Fibroblast of mammary gland (primary cell): ENCODE measurements around the gene AKR1B15.

Source experiments
- DNase-seq: peaks from one replicate; pipeline ENCODE4 v3.0.0-alpha.2; 2010; ENCODE audit warnings: low read depth
- H3K4me3 ChIP-seq: 2 replicates; pipeline ENCODE4 v1.5.1; 2011; ENCODE audit warnings: low read depth, mild to moderate bottlenecking, low read length, moderate library complexity; ENCODE audit not compliant: control insufficient read depth
- TF ChIP-seq, protein P1 (sequence below): conservative IDR thresholded peaks from 2 replicates; pipeline ENCODE4 v1.5.1; 2011; ENCODE audit warnings: low read depth, low read length, inconsistent platforms; ENCODE audit not compliant: control insufficient read depth, insufficient read depth

AKR1B15 gene

DNA sequence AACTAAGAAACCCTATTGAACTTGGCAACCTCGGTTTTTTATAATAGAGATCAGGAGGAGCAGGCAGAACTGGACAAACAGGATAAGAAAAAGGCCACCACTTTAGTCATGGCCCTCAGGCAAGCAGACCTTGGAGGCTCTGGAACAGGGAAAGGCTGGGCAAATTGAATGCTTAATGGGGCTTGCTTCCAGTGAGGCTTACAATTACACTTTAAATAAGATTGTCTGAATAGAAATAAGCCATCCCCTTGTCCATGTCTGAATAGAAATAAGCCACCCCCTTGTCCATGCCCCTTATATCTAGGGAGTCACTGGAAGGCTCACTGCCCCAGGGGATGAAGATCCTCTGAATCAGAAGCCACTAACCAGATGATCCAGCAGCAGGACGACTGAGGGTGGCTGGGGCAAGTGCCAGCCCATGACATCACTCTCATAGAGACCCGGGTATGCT, 40.6 kb downstream of the AKR1B15 start:
- TF ChIP-seq, protein P1, sequence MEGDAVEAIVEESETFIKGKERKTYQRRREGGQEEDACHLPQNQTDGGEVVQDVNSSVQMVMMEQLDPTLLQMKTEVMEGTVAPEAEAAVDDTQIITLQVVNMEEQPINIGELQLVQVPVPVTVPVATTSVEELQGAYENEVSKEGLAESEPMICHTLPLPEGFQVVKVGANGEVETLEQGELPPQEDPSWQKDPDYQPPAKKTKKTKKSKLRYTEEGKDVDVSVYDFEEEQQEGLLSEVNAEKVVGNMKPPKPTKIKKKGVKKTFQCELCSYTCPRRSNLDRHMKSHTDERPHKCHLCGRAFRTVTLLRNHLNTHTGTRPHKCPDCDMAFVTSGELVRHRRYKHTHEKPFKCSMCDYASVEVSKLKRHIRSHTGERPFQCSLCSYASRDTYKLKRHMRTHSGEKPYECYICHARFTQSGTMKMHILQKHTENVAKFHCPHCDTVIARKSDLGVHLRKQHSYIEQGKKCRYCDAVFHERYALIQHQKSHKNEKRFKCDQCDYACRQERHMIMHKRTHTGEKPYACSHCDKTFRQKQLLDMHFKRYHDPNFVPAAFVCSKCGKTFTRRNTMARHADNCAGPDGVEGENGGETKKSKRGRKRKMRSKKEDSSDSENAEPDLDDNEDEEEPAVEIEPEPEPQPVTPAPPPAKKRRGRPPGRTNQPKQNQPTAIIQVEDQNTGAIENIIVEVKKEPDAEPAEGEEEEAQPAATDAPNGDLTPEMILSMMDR: no peak
- DNase-seq: peak; percentile 24
- no peak overlapping the region for H3K4me3 ChIP-seq

DNA sequence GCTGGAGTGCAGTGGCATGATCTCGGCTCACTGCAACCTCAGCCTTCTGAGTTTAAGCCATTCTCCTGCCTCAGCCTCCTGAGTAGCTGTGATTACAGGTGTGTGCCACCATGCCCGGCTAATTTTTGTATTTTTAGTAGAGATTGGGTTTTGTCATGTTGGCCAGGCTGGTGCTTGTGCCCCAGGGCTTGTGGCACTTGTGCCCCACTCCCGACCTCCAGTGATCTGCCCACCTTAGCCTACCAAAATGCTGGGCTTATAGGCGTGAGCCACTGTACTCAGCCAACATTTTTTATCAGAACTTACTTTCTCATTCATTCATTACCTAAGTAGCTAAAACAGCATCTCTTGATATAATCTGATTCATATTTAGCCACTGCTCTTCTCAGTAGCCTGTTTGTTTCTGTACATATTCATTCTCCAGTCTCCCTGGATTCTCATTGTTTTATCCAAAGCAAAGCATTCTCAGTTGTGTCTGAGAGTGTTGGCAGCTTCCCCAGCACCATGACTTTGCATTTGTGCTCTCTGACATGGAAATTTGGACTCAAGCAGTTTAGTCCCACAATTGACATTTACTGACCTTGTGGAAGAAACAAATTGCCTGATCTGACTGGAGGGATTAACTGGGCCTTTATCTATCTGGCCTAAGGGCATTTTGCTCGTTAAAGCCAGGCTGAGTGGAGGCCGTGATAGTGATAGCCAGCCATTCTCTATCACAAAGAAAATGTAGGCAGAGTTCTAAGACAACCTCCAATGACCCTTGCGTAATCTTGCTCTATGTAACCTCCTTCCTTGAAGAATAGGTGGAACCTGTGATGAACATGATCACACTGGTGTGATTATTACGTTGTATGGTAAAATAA, 44.9 kb downstream of the AKR1B15 start:
- H3K4me3 ChIP-seq: no peak overlapping the region
- DNase-seq: peak; percentile 87

DNA sequence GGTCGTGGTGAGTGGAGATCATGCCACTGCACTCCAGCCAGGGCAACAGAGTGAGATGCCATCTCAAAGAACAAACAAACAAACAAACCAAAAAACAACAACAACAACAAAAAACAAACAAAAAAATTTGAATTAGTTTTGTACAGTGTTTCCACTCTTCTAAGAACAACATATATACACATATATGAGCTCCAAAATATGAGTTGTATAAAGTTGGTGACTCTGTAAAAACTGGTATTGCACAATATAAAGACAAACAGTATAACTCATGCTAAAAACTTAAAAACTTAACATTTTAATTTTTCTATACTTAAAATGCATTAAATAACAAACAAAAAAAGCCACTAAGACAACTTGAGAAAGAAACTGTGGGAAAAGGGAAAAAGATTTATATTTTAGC, 46.0 kb downstream of the AKR1B15 start:
- no peak overlapping the region for H3K4me3 ChIP-seq
- DNase-seq: no peak
- TF ChIP-seq, protein P1: no peak

More for the DNA sequence above, 44.9 kb downstream of the AKR1B15 start:
- TF ChIP-seq, protein P1: no peak

DNA sequence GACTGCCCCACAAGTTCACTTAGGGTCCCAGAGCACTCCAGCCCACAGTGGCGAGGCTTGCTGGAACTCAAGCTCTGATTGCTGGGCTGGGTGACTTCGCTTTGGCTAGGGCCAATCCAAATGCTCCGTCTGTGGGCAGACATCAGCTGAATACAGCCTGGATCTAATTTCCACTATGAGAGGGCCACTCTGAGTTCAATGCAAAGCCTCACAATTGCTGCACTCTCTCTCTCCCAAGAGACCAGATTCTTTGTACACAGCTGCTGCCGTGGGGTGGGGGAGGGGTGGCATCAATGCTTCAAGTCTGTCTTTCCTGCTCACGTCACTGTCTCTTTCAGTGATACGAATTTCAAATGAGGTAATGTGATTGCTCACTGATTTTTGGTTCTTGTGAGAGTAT, 50.5 kb downstream of the AKR1B15 start:
- no peak overlapping the region for H3K4me3 ChIP-seq
- DNase-seq: no peak
- TF ChIP-seq, protein P1: no peak

DNA sequence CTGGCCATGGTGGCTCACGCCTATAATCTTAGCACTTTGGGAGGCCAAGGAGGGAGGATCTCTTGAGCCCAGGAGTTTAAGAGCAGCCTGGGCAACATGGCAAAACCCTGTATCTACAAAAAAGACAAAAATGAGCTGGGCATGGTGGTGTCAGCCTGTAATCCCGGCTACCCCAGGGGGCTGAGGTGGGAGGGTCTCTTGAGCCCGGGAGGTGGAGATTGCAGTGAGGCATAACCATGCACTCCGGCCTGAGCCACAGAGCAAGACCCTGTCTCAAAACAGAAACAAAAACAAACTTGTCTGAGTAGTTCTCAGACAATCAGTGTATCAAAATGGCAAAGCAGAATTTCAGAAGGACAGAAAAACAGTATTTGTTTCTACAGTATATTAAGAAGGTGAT, 52.5 kb downstream of the AKR1B15 start:
- H3K4me3 ChIP-seq: no peak overlapping the region
- no peak for DNase-seq
- TF ChIP-seq, protein P1: no peak

DNA sequence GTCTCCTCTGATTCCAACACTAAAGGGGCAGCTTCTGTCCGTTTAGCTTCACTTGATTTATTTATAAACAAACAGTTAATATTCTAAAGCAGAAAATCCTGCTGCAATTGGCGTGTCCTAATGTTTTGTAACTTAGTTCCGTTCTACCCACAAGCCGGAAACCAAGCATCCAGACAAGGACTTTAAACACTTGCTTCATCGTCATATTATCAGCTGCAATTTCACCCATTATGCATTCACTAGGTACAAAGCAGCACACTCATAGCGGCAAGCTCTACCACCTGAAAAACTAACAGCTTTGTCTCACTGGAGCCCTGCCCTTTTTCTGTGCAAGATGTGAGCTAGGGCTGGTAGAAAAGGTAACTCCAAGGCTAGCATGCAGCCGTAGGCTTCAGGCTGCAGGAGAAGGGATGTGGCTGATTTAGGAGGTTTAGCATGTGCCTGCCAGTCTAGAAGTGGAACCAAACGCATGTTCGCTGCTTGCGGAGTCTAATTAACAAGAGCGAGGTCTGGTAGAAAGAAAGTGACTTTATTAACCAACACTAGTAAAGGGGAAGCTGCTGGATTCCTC, 54.1 kb downstream of the AKR1B15 start:
- TF ChIP-seq, protein P1: no peak
- no peak overlapping the region for H3K4me3 ChIP-seq
- no peak for DNase-seq
